ENCODE data around the gene RNF208. TPM values are rescaled to one million over a fixed set of nuclear protein-coding genes. Genes with fewer than 3 reads are reported as not detected.
"Not testable (repeated sequence)": the region's sequence is repeated elsewhere in the genome, so short reads cannot be mapped to it uniquely, and the experiment has no call there.

Gene RNF208
- total RNA-seq, 2 experiments from 2014 or later: 8.0 to 10.4 TPM

- ChIA-PET CTCF (interaction anchor here (1.2 to 3.1 kb wide), 6 partner anchors 13 to 172 kb away, joined by 3 to 11 read pairs (median 6); partner anchors contain the start of genes NELFB, RNF224, SAPCD2 and SSNA1), POLR2A (interaction anchor here (0.8 to 7.6 kb wide), 15 partner anchors 8 to 222 kb away, joined by 3 to 113 read pairs (median 4); partner anchors contain the start of genes CYSRT1, NDOR1, NELFB and RNF208)
- ATAC-seq: peak; percentile 15
Observed at GRCh38 chr9:137241490-137242268, 19.6 kb upstream of the RNF208 start.

GRCh38 chr9:137240841-137241489 lies 18.9 kb upstream of the RNF208 start, which contains the start of gene TUBB4B:
TUBB4B (plus strand) TSS chr9:137241287; CDS start chr9:137241361, 74 bp downstream.
- DNase-seq: peak; percentile 99
- intact Hi-C loops (cut with micrococcal nuclease): no loop called here
- H3K4me1 Mint-ChIP-seq (ENCODE audit: low read depth): peaks cover 34% of the 10 kb centered on the region
- peak within 1 kb of the TSS; percentile 91 for H3K27ac Mint-ChIP-seq
- peak; percentile 82 for ATAC-seq
- H3K36me3 Mint-ChIP-seq (ENCODE audit: low read depth): peaks cover 27% of the 10 kb centered on the region
- ChIA-PET CTCF (interaction anchor here (0.9 to 3.1 kb wide), 9 partner anchors 13 to 171 kb away, joined by 3 to 11 read pairs (median 4); partner anchors contain the start of genes NELFB, RNF224, SAPCD2 and SSNA1), POLR2A (interaction anchor here (0.6 to 7.6 kb wide), 26 partner anchors 9 to 252 kb away, joined by 3 to 113 read pairs (median 4); partner anchors contain the start of genes CYSRT1, NDOR1, NELFB and RNF208)
- no peaks in the 10 kb centered on the region for H3K27me3 Mint-ChIP-seq
- H3K9me3 Mint-ChIP-seq: no peaks in the 10 kb centered on the region
- TF ChIP-seq, protein P1, sequence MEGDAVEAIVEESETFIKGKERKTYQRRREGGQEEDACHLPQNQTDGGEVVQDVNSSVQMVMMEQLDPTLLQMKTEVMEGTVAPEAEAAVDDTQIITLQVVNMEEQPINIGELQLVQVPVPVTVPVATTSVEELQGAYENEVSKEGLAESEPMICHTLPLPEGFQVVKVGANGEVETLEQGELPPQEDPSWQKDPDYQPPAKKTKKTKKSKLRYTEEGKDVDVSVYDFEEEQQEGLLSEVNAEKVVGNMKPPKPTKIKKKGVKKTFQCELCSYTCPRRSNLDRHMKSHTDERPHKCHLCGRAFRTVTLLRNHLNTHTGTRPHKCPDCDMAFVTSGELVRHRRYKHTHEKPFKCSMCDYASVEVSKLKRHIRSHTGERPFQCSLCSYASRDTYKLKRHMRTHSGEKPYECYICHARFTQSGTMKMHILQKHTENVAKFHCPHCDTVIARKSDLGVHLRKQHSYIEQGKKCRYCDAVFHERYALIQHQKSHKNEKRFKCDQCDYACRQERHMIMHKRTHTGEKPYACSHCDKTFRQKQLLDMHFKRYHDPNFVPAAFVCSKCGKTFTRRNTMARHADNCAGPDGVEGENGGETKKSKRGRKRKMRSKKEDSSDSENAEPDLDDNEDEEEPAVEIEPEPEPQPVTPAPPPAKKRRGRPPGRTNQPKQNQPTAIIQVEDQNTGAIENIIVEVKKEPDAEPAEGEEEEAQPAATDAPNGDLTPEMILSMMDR (IDR thresholded peaks at IDR 0.05): no peak
- peak within 1 kb of the TSS; percentile 88 for H3K4me3 Mint-ChIP-seq

More at GRCh38 chr9:137241490-137242268, 19.6 kb upstream of the RNF208 start:
- Mint-ChIP-seq H3K36me3 (ENCODE audit: low read depth) (peaks cover 27% of the 10 kb centered on the region), H3K9me3 (no peaks in the 10 kb centered on the region), H3K4me3 (peak overlapping the region; percentile 88), H3K27ac (no peak overlapping the region), H3K27me3 (no peaks in the 10 kb centered on the region), H3K4me1 (ENCODE audit: low read depth) (peaks cover 34% of the 10 kb centered on the region)
- DNase-seq: peak; percentile 74
- intact Hi-C loops (cut with micrococcal nuclease): no loop called here
- TF ChIP-seq, protein P1 (IDR thresholded peaks at IDR 0.05): no peak

GRCh38 chr9:137240318-137240840 lies 18.3 kb upstream of the RNF208 start:
- peak; percentile 23 for ATAC-seq
- Mint-ChIP-seq H3K27me3 (peaks cover under 1% of the 10 kb centered on the region), H3K4me3 (peak overlapping the region; percentile 88), H3K4me1 (ENCODE audit: low read depth) (peaks cover 34% of the 10 kb centered on the region), H3K9me3 (no peaks in the 10 kb centered on the region), H3K27ac (no peak overlapping the region), H3K36me3 (ENCODE audit: low read depth) (peaks cover 27% of the 10 kb centered on the region)
- TF ChIP-seq, protein P1 (IDR thresholded peaks at IDR 0.05): no peak
- peak; percentile 71 for DNase-seq
- POLR2A ChIA-PET: interaction anchor here (0.6 to 7.6 kb wide), 27 partner anchors 9 to 343 kb away, joined by 3 to 113 read pairs (median 4); partner anchors contain the start of genes CYSRT1, NELFB, RNF208 and SLC34A3
- intact Hi-C loops (cut with micrococcal nuclease): no loop called here
- CTCF ChIA-PET: interaction anchor here (0.9 to 3.1 kb wide), 9 partner anchors 12 to 170 kb away, joined by 3 to 11 read pairs (median 4); partner anchors contain the start of genes NELFB, RNF224, SAPCD2 and SSNA1

DNA sequence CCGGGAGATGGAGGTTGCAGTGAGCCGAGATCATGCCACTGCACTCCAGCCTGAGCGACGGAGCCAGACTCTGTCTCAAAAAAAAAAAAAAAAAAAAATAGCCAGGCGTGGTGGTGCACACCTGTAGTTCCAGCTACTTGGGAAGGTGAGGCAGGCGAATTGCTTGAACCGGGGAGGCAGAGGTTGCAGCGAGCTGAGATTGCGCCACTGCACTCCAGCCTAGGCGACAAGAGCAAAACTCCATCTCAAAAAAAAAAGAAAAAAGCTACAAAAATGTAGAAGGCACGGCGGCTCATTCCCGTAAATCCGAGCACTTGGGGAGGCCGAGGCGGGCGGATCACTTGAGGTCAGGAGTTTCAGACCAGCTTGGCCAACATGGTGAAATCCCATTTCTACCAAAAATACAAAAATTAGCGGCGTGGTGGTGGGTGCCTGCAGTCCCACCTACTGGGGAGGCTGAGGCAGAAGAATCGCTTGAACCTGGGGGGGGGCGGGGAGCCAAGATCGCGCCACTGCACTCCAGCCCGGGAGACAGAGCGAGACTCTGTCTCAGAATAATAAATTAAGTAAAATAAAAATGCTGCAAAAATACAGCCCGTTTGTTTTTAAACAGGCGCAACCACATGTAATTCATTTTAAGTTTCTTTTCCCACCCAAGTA lies 17.6 kb upstream of the RNF208 start:
- intact Hi-C loops (cut with micrococcal nuclease); H3K27ac Mint-ChIP-seq; H3K27me3 Mint-ChIP-seq; DNase-seq; ATAC-seq; H3K9me3 Mint-ChIP-seq: not testable (repeated sequence)
- Mint-ChIP-seq H3K4me3 (peak overlapping the region; percentile 88), H3K36me3 (ENCODE audit: low read depth) (peaks cover 27% of the 10 kb centered on the region), H3K4me1 (ENCODE audit: low read depth) (peaks cover 34% of the 10 kb centered on the region)
- ChIA-PET POLR2A (interaction anchor here (0.6 to 7.6 kb wide), 18 partner anchors 10 to 342 kb away, joined by 3 to 113 read pairs (median 4); partner anchors contain the start of genes NELFB, RNF208, SLC34A3 and STPG3), CTCF (interaction anchor here (0.8 to 3.1 kb wide), 7 partner anchors 12 to 51 kb away, joined by 3 to 11 read pairs (median 5); partner anchors contain the start of genes NELFB, RNF224 and SSNA1)
